Fibroblast of pulmonary artery (primary cell): Measurements from ENCODE around the gene PORCN.
A peak's percentile ranks its signal among the peaks of the same experiment; 100 is the strongest.

ENCODE experiments used
- DNase-seq: peaks from one replicate; pipeline ENCODE4 v3.0.0-alpha.2; 2010; ENCODE audit warnings: low read depth
- H3K4me3 ChIP-seq: replicated peaks from 2 replicates; pipeline ENCODE4 v1.5.1; 2011; ENCODE audit warnings: low read depth, mild to moderate bottlenecking, control low read depth, low read length, moderate library complexity
- TF ChIP-seq, protein P1 (sequence below): IDR thresholded peaks from 2 replicates; pipeline ENCODE4 v1.5.1; 2011; ENCODE audit warnings: mild to moderate bottlenecking, control low read depth, low read length, inconsistent platforms; ENCODE audit errors: missing control alignments

PORCN gene

DNA sequence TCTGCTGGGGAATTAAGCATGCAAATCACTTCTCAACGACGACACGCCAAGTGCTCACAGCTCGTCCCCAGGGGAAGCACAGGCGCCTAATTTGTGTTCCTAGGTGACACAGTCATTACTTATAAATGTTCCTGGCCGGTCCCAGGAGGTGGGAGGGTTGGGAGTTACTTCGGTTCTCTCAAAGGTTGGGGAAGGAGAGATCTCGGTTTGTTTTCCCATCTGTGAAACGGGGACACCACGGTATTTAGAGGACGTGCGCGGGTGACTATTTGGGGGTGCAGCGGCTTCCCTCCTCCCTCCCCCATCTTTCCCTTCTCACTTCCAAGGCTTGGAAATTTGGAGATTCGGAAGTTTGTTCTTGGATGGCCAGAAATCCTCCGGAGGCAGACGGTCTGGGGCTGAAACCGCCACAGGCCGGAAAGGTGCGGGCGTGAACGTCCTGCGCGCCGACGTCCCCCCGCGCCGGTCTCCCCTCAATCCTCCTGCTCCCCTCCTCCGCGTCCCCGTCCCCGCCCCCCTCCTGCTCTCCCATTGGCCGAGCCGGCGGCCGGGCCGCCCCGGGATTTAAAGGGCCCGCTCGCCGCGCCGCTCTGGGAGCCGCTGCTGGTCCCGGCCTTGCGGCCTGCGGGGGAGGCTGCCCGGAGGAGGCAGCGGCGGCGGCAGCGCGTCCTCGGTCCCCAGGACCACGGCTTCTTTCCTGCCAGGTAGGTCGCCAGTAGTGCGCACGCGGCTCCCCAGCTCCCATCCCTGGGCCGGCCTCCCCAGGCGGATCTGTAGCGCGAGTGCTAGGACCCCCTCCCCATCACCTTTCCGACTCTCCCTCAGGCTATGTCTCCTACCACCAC lies at the start of gene PORCN:
Gene PORCN (plus strand): TSS at position 593 of the 845 bp plus-strand sequence. CDS start 829 bp downstream, outside the sequence.
- TF ChIP-seq, protein P1, sequence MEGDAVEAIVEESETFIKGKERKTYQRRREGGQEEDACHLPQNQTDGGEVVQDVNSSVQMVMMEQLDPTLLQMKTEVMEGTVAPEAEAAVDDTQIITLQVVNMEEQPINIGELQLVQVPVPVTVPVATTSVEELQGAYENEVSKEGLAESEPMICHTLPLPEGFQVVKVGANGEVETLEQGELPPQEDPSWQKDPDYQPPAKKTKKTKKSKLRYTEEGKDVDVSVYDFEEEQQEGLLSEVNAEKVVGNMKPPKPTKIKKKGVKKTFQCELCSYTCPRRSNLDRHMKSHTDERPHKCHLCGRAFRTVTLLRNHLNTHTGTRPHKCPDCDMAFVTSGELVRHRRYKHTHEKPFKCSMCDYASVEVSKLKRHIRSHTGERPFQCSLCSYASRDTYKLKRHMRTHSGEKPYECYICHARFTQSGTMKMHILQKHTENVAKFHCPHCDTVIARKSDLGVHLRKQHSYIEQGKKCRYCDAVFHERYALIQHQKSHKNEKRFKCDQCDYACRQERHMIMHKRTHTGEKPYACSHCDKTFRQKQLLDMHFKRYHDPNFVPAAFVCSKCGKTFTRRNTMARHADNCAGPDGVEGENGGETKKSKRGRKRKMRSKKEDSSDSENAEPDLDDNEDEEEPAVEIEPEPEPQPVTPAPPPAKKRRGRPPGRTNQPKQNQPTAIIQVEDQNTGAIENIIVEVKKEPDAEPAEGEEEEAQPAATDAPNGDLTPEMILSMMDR: no peak
- peak; percentile 54 for DNase-seq

DNA sequence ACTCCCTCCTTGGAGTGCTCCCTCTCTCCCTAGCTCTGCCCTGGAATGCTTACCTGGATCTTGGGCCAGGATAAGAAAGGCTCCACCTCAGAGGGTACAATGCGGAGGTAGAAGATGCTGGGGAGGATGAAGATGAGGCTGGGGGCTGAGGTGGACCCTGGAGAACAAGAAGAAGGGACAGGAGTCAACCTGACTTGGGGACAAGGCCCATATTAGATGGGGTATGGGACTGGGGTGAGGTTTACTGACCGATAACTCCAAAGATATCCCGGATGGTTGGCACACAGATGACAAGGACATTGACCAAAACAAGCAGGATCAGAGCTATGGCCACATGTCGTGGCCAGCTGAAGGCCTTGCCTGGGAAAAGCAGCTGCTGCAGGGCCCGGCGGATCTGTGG lies 49.3 kb upstream of the PORCN start:
- TF ChIP-seq, protein P1: no peak
- DNase-seq: no peak
- no peak overlapping the region for H3K4me3 ChIP-seq

More for the DNA sequence above, at the start of gene PORCN:
- H3K4me3 ChIP-seq: peak within 1 kb of the TSS; percentile 73

DNA sequence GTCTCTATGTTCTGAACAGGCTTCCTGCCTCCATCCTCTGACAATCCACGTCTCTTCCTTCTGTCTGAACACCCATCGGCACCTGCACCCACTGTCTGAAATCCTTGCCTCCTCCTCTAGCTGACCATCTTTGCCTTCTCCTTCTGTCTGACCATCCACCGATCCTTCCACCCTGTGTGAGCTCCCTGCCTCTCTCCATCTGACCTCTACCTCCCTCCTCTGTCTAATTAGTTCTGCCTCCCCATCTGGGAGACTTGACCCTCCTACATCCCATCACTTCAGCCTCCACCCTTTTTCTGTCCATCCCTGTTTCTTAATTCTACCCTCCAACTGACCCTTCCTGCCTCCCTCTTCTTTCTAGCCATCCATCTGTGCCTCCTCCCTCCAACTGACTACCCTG lies 48.8 kb upstream of the PORCN start:
- DNase-seq: no peak
- no peak overlapping the region for H3K4me3 ChIP-seq
- TF ChIP-seq, protein P1: no peak

DNA sequence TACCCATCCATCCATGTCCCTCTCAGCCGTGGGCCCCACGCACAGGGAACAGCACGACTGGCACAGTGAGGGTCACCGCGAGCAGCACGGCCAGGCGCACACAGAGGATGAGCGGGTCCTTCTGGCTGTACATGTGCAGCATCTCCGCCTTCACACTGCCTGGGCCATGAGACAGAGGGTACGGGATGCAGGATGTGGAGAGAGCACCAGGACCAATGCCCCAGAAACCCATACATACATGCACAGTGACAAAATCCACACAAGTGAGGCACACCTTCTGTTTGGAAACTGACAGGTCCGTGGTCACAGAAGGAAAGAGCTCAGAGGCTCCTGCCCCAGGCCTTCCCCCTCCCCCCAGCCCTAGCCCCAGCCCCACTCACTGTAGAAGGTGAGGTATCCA lies 48.2 kb upstream of the PORCN start:
- no peak for DNase-seq
- no peak overlapping the region for H3K4me3 ChIP-seq
- TF ChIP-seq, protein P1: no peak

DNA sequence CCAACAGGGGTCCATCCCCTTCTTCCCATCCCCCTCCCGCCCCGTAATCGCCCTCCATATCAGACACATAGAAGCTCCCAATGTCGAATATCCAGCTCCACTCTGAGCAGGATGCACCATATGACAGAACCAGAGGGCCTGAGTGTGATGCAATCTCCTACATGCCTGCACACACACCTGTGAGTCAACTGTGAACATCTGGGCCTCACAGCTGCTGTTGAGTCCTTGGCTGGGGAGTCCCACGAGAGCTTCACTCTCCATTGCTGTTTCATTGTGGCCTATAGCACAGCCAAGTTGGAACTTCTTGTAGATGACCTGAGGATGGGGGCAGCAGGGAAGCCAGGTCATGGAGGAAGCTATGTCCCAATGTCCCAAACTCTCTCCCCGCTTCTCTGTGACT lies 47.0 kb upstream of the PORCN start:
- no peak overlapping the region for H3K4me3 ChIP-seq
- TF ChIP-seq, protein P1: no peak
- DNase-seq: no peak

DNA sequence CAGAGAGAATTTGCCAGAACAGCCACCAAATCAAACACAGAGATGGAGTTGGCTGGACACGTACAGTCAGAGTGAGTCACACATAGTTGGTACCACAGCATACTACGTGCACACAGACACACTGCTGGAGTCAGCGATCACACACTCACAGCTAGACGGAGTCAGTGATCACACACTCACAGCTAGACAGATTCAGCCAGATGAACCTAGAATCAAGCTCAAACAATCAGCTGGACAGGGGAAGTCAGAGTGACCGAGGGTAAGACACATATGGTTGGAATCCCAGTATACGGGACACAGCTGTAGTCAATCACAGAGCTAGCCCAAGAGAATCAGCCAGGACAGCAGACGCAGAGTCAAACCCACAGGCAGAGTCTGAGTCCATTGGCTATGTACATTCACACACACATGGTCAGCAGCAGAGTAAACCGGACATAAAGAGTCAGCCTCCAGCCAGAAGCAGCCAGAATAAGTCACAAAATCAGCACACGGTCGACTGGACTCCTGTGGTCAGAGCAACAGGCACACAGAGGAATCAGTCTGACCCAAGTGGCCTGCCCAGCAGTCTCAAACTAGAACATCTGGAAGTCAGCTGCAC lies 43.4 kb upstream of the PORCN start:
- peak; percentile 79 for DNase-seq
- no peak overlapping the region for H3K4me3 ChIP-seq

More for the DNA sequence above, 43.4 kb upstream of the PORCN start:
- TF ChIP-seq, protein P1: no peak
